H9 (cell line): ENCODE measurements around the gene CRNKL1. TPM values are rescaled to one million over a fixed set of nuclear protein-coding genes. Genes with fewer than 3 reads are reported as not detected.

ENCODE experiments used
- DNase-seq: peaks from one replicate; pipeline ENCODE4 v3.0.0-alpha.2; 2017
- H2AFZ ChIP-seq: one replicate; pipeline ENCODE4 v1.6.1; 2013; ENCODE audit warnings: mild to moderate bottlenecking, low read length, control low read depth, moderate library complexity
- H2AK5ac ChIP-seq: 2 replicates; pipeline ENCODE4 v1.6.1; 2013; ENCODE audit warnings: low read length, control low read depth, mixed read lengths; ENCODE audit not compliant: insufficient read length
- H2BK120ac ChIP-seq: one replicate; pipeline ENCODE4 v1.6.1; 2013; ENCODE audit warnings: low read depth, mild to moderate bottlenecking, low read length, control low read depth, inconsistent platforms; ENCODE audit not compliant: poor library complexity, severe bottlenecking
- H2BK12ac ChIP-seq: 2 replicates; pipeline ENCODE4 v1.6.1; 2013; ENCODE audit warnings: low read length, control low read depth, mixed read lengths, low read depth; ENCODE audit not compliant: insufficient read length
- H2BK15ac ChIP-seq: 2 replicates; pipeline ENCODE4 v1.6.1; 2013; ENCODE audit warnings: low read depth, low read length, control low read depth
- H2BK20ac ChIP-seq: one replicate; pipeline ENCODE4 v1.6.1; 2013; ENCODE audit warnings: low read depth, mild to moderate bottlenecking, low read length, control low read depth, inconsistent platforms; ENCODE audit not compliant: poor library complexity, severe bottlenecking
- H2BK5ac ChIP-seq: 2 replicates; pipeline ENCODE4 v1.6.1; 2013; ENCODE audit warnings: low read length, control low read depth, mixed read lengths; ENCODE audit not compliant: insufficient read length
- H3K14ac ChIP-seq: 2 replicates; pipeline ENCODE4 v1.6.1; 2013; ENCODE audit warnings: low read length, control low read depth; ENCODE audit not compliant: insufficient read depth
- H3K18ac ChIP-seq: 2 replicates; pipeline ENCODE4 v1.6.1; 2013; ENCODE audit warnings: low read depth, mild to moderate bottlenecking, mixed read lengths, low read length, control low read depth; ENCODE audit not compliant: insufficient read length
- H3K23ac ChIP-seq: 2 replicates; pipeline ENCODE4 v1.6.1; 2013; ENCODE audit warnings: low read length, control low read depth, mixed read lengths, low read depth; ENCODE audit not compliant: insufficient read length
- H3K23me2 ChIP-seq: 2 replicates; pipeline ENCODE4 v1.6.1; 2013; ENCODE audit warnings: low read depth, mild to moderate bottlenecking, mixed read lengths, low read length, control low read depth; ENCODE audit not compliant: insufficient read length, poor library complexity, severe bottlenecking
- H3K27ac ChIP-seq: 2 replicates; pipeline ENCODE4 v1.5.1; 2013; ENCODE audit warnings: low read length, control low read depth, mixed read lengths, low read depth; ENCODE audit not compliant: insufficient read length
- H3K27me3 ChIP-seq: 2 replicates; pipeline ENCODE4 v1.6.1; 2013; ENCODE audit warnings: low read length, control low read depth, inconsistent platforms; ENCODE audit not compliant: insufficient read depth
- H3K4ac ChIP-seq: 2 replicates; pipeline ENCODE4 v1.6.1; 2013; ENCODE audit warnings: low read depth, mild to moderate bottlenecking, control low read depth, inconsistent platforms, low read length, moderate library complexity
- H3K4me1 ChIP-seq: 2 replicates; pipeline ENCODE4 v1.6.1; 2013; ENCODE audit warnings: low read length, control low read depth, inconsistent platforms; ENCODE audit not compliant: insufficient read depth
- H3K4me2 ChIP-seq: 2 replicates; pipeline ENCODE4 v1.6.1; 2013; ENCODE audit warnings: low read length, control low read depth, mixed read lengths; ENCODE audit not compliant: insufficient read length, insufficient read depth
- H3K56ac ChIP-seq: 2 replicates; pipeline ENCODE4 v1.6.1; 2013; ENCODE audit warnings: low read depth, mild to moderate bottlenecking, mixed read lengths, low read length, control low read depth; ENCODE audit not compliant: insufficient read length
- H3K79me1 ChIP-seq: 2 replicates; pipeline ENCODE4 v1.6.1; 2013; ENCODE audit warnings: low read depth, mild to moderate bottlenecking, moderate library complexity, low read length, control low read depth, inconsistent platforms; ENCODE audit not compliant: insufficient read depth, poor library complexity, severe bottlenecking
- H3K79me2 ChIP-seq: 2 replicates; pipeline ENCODE4 v1.6.1; 2013; ENCODE audit warnings: low read length, control low read depth, inconsistent platforms; ENCODE audit not compliant: insufficient read depth
- H3K9ac ChIP-seq: 2 replicates; pipeline ENCODE4 v1.6.1; 2013; ENCODE audit warnings: low read length, control low read depth, mixed read lengths; ENCODE audit not compliant: insufficient read length; ENCODE audit errors: extremely low read depth
- H3K9me3 ChIP-seq: one replicate; pipeline ENCODE4 v1.6.1; 2013; ENCODE audit warnings: low read depth, low read length, inconsistent platforms; ENCODE audit not compliant: control insufficient read depth
- H3T11ph ChIP-seq: one replicate; pipeline ENCODE4 v1.6.1; 2013; ENCODE audit warnings: mild to moderate bottlenecking, low read length, control low read depth, inconsistent platforms
- H4K20me1 ChIP-seq: one replicate; pipeline ENCODE4 v1.6.1; 2013; ENCODE audit not compliant: control insufficient read depth, insufficient read length, insufficient read depth
- H4K5ac ChIP-seq: 2 replicates; pipeline ENCODE4 v1.6.1; 2013; ENCODE audit warnings: low read depth, mild to moderate bottlenecking, mixed read lengths, low read length, control low read depth; ENCODE audit not compliant: insufficient read length
- H4K8ac ChIP-seq: replicated peaks from 2 replicates; pipeline ENCODE4 v1.6.1; 2013; ENCODE audit warnings: low read length, control low read depth, mixed read lengths, low read depth; ENCODE audit not compliant: insufficient read length
- H4K91ac ChIP-seq: 2 replicates; pipeline ENCODE4 v1.6.1; 2013; ENCODE audit warnings: low read depth, mild to moderate bottlenecking, moderate library complexity, mixed read lengths, low read length, control low read depth; ENCODE audit not compliant: insufficient read length
- H3K27ac Mint-ChIP-seq, 3 experiments: 2 replicates in 2 of 3; 3 replicates in 1 of 3; pipeline ENCODE4 v1.8.0; 2020 to 2021; ENCODE audit warnings: mixed read lengths in 3 of 3, mild to moderate bottlenecking in 1 of 3, moderate library complexity in 1 of 3
- H3K27me3 Mint-ChIP-seq: 2 replicates; pipeline ENCODE4 v1.8.0; 2021; ENCODE audit warnings: low read depth, mild to moderate bottlenecking, moderate library complexity, mixed read lengths
- H3K36me3 Mint-ChIP-seq, 3 experiments: 2 replicates in 2 of 3; 3 replicates in 1 of 3; pipeline ENCODE4 v1.8.0; 2020 to 2021; ENCODE audit warnings: low read depth in 3 of 3, mixed read lengths in 3 of 3; ENCODE audit not compliant: insufficient read depth in 1 of 3
- H3K4me1 Mint-ChIP-seq, 2 experiments: 2 replicates each; pipeline ENCODE4 v1.8.0; 2020; ENCODE audit warnings: mixed read lengths in 2 of 2
- H3K4me3 Mint-ChIP-seq, 2 experiments: 2 replicates in 1 of 2; 3 replicates in 1 of 2; pipeline ENCODE4 v1.8.0; 2020 to 2021; ENCODE audit warnings: mild to moderate bottlenecking in 2 of 2, mixed read lengths in 2 of 2, moderate library complexity in 1 of 2
- H3K9me3 Mint-ChIP-seq, 2 experiments: 2 replicates in 1 of 2; 3 replicates in 1 of 2; pipeline ENCODE4 v1.8.0; 2020; ENCODE audit warnings: mild to moderate bottlenecking in 2 of 2, mixed read lengths in 2 of 2, moderate library complexity in 1 of 2
- CTCF ChIP-seq: fragments of 200-600 bp; sonication (generic); conservative IDR thresholded peaks from 3 replicates; pipeline ENCODE4 v1.8.0; 2021; ENCODE audit warnings: antibody characterized with exemption, mild to moderate bottlenecking
- WGBS: extraction: QIAGEN DNeasy Blood & Tissue Kit; methylation state at CpG from one replicate; pipeline ENCODE4 v1.1.7; 2013; ENCODE audit warnings: missing lambda C conversion rate, low lambda C conversion rate, mixed read lengths; ENCODE audit not compliant: insufficient read length; ENCODE audit errors: extremely low coverage; 5-methylcytosine and 5-hydroxymethylcytosine counted together
- total RNA-seq: library from RNA; stranded (reverse); gene quantifications from 2 replicates; pipeline ENCODE4 v1.2.1, GENCODE V29; 2021

The CRNKL1 gene
- total RNA-seq, 1 experiment from 2014 or later = 30.2 TPM

- peaks cover 13 to 89% (median 51%) of the 10 kb centered on the region in 3 experiments; a peak in 5 of 7 replicates for H3K36me3 Mint-ChIP-seq
- Histone ChIP-seq H2BK12ac (no peak overlapping the region), H2BK15ac (no peak overlapping the region), H3K79me1 (no peaks in the 10 kb centered on the region), H3K27me3 (no peaks in the 10 kb centered on the region), H3K18ac (no peak overlapping the region), H3K56ac (no peak overlapping the region), H3T11ph (no peak overlapping the region), H2BK120ac (no peak overlapping the region), H2BK5ac (no peak overlapping the region), H2AK5ac (no peak overlapping the region), H3K4ac (no peak overlapping the region), H4K8ac (no peak overlapping the region), H4K5ac (no peak overlapping the region), H3K27ac (no peak overlapping the region), H2AFZ (no peak overlapping the region), H3K79me2 (no peaks in the 10 kb centered on the region), H3K23me2 (no peaks in the 10 kb centered on the region), H2BK20ac (no peak overlapping the region), H3K14ac (no peak overlapping the region), H3K23ac (no peak overlapping the region), H3K4me2 (no peak overlapping the region), H3K4me1 (no peaks in the 10 kb centered on the region; the same call in 1 of the 2 replicates), H3K9me3 (no peaks in the 10 kb centered on the region), H4K20me1 (no peaks in the 10 kb centered on the region), H4K91ac (no peak overlapping the region), H3K9ac (no peak overlapping the region)
- no peak for DNase-seq
- no peak for TF ChIP-seq CTCF
- peaks cover 5% of the 10 kb centered on the region in 2 experiments for H3K4me1 Mint-ChIP-seq
- H3K4me3 Mint-ChIP-seq = no peak overlapping the region
- no peaks in the 10 kb centered on the region for H3K9me3 Mint-ChIP-seq
- H3K27ac Mint-ChIP-seq = no peak overlapping the region
- no CpG with 5 or more reads among the region's 4 CpGs for WGBS
- H3K27me3 Mint-ChIP-seq = no peaks in the 10 kb centered on the region
These were observed 17.8 kb downstream of the CRNKL1 start for GRCh38 chr20:20034486-20034885.
